Peyer's patch (tissue), 4 donors: ENCODE measurements around the gene OR13C5.
"Not testable (repeated sequence)": the region's sequence is repeated elsewhere in the genome, so short reads cannot be mapped to it uniquely, and the experiment has no call there.

Experiments used
- CTCF ChIP-seq, 6 experiments: fragments of 450-650 bp in 4 of 6; fragments of 200-600 bp in 2 of 6; sonication (generic) in 1 of 6; IDR thresholded peaks; one replicate each; pipeline ENCODE4 v1.5.1; 2017 to 2019; ENCODE audit warnings: antibody characterized with exemption in 6 of 6, mild to moderate bottlenecking in 3 of 6, moderate library complexity in 1 of 6
- POLR2A ChIP-seq, 2 donors: fragments of 450-650 bp; IDR thresholded peaks; one replicate each; pipeline ENCODE4 v1.5.1; 2017; ENCODE audit warnings: antibody characterized with exemption in 2 of 2, mild to moderate bottlenecking in 2 of 2, moderate library complexity in 2 of 2

- TF ChIP-seq CTCF, POLR2A (IDR thresholded peaks at IDR 0.05): not testable (repeated sequence)
Measured at GRCh38 chr9:104598749-104599148, 464 bp downstream of the OR13C5 start.
